Activated T-helper 1 cell treated with anti-CD3 and anti-CD28 coated beads, Interleukin-2, amount 50 U/mL, for 16 hours (primary cell): ENCODE results near the gene LIN52.
"Not testable (repeated sequence)": the region's sequence is repeated elsewhere in the genome, so short reads cannot be mapped to it uniquely, and the experiment has no call there.

Source experiments
- DNase-seq, 2 donors: peaks; one replicate each; pipeline ENCODE4 v3.0.0-alpha.2; 2020; ENCODE audit warnings: low read depth in 1 of 2, low spot score in 1 of 2

LIN52 gene

GRCh38 chr14:74105381-74105780 is 20.6 kb downstream of the LIN52 start:
- DNase-seq = no peak

GRCh38 chr14:74109369-74109768 is 24.6 kb downstream of the LIN52 start:
- no peak for DNase-seq

- DNase-seq = not testable (repeated sequence)
These were observed 26.9 kb downstream of the LIN52 start for GRCh38 chr14:74111395-74112216.

- not testable (repeated sequence) for DNase-seq
These were observed 40.7 kb downstream of the LIN52 start for GRCh38 chr14:74125487-74125886.

GRCh38 chr14:74126315-74127013 is 41.7 kb downstream of the LIN52 start:
- no peak for DNase-seq

GRCh38 chr14:74127634-74128033 is 42.9 kb downstream of the LIN52 start:
- no peak for DNase-seq

- no peak for DNase-seq
These were observed 49.2 kb downstream of the LIN52 start for GRCh38 chr14:74133833-74134481.

- DNase-seq = no peak
These were observed 49.7 kb downstream of the LIN52 start for GRCh38 chr14:74134484-74134883.

- DNase-seq = no peak
These were observed 50.7 kb downstream of the LIN52 start for GRCh38 chr14:74135426-74135825.

GRCh38 chr14:74140374-74140850 is 55.7 kb downstream of the LIN52 start:
- no peak for DNase-seq

GRCh38 chr14:74141703-74142102 is 56.9 kb downstream of the LIN52 start:
- DNase-seq = no peak

- DNase-seq = no peak
These were observed 57.8 kb downstream of the LIN52 start for GRCh38 chr14:74142523-74142922.

- no peak for DNase-seq
These were observed 60.0 kb downstream of the LIN52 start for GRCh38 chr14:74144789-74145188.

GRCh38 chr14:74147571-74147970 is 62.8 kb downstream of the LIN52 start:
- no peak for DNase-seq

GRCh38 chr14:74148705-74149104 is 63.9 kb downstream of the LIN52 start:
- DNase-seq = no peak

GRCh38 chr14:74155287-74155686 is 70.5 kb downstream of the LIN52 start:
- DNase-seq = no peak

- no peak for DNase-seq
These were observed 71.0 kb downstream of the LIN52 start for GRCh38 chr14:74155749-74156148.

GRCh38 chr14:74160763-74161162 is 76.0 kb downstream of the LIN52 start:
- DNase-seq = no peak

GRCh38 chr14:74161526-74162158 is 76.9 kb downstream of the LIN52 start:
- no peak for DNase-seq

GRCh38 chr14:74169906-74170305 is 85.2 kb downstream of the LIN52 start:
- no peak for DNase-seq

- no peak for DNase-seq
These were observed 91.6 kb downstream of the LIN52 start for GRCh38 chr14:74176400-74176793.
